Measurements from ENCODE around the gene FRMD4B. TPM values are rescaled to one million over a fixed set of nuclear protein-coding genes. Genes with fewer than 3 reads are reported as not detected.
"Not testable (repeated sequence)": the region's sequence is repeated elsewhere in the genome, so short reads cannot be mapped to it uniquely, and the experiment has no call there.

The FRMD4B gene
- total RNA-seq, 4 donors from 2014 or later, result 58.0 to 71.9 (median 63.4) TPM

DNA sequence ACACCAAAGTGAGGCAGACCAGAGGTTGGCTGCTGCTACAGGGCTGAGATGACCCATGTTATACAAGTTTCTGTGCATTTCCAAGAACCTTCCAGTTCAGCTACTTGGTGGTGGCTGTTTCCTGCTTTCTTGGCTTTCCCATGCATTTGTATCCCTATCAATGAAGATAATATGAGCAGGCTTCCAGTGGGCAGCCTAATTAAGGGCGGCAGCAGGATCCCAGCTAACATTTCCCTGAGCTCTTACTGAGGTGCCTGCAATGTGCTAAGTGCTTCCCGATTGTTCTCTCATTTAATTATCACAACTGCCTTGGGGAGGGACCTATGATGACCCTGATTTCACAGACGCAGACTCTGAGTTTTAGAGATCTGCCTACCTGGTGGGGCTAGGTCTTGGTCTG, 95.5 kb downstream of the FRMD4B start:
- intact Hi-C loops (cut with DNase I; ENCODE audit: low total_unique reads), result no loop called here
- no peak overlapping the region for H3K4me3 ChIP-seq (ENCODE audit: low read depth, poor library complexity, severe bottlenecking)
- DNase-seq (ENCODE audit: low spot score in 2 of 2), result no peak
- WGBS, 2 donors, result 92 to 95% methylated on average over 3 of the region's 3 CpGs
- TF ChIP-seq POLR2A (IDR thresholded peaks at IDR 0.05), result no peak
- TF ChIP-seq, protein P1, sequence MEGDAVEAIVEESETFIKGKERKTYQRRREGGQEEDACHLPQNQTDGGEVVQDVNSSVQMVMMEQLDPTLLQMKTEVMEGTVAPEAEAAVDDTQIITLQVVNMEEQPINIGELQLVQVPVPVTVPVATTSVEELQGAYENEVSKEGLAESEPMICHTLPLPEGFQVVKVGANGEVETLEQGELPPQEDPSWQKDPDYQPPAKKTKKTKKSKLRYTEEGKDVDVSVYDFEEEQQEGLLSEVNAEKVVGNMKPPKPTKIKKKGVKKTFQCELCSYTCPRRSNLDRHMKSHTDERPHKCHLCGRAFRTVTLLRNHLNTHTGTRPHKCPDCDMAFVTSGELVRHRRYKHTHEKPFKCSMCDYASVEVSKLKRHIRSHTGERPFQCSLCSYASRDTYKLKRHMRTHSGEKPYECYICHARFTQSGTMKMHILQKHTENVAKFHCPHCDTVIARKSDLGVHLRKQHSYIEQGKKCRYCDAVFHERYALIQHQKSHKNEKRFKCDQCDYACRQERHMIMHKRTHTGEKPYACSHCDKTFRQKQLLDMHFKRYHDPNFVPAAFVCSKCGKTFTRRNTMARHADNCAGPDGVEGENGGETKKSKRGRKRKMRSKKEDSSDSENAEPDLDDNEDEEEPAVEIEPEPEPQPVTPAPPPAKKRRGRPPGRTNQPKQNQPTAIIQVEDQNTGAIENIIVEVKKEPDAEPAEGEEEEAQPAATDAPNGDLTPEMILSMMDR (IDR thresholded peaks at IDR 0.05), result no peak

DNA sequence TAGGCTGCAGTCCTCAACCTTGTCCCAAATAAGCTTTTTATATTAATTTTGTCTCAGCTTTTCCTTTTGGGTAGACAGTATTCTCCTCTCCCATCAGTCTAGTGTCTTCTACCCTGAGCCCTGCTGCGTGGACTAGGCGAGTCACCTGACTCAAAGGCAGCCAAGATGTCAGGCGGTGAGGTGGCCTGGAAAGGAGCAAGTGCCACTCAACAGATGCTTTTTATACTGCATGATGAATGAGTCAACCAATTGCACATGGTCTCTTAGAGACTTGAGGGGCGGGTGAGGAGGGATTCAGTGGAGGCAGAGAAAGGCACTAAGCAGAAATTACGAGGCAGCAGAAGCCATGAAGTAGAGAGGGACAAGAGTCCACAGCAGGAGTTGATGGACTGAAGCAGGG, 95.9 kb downstream of the FRMD4B start:
- no peak overlapping the region for H3K4me3 ChIP-seq (ENCODE audit: low read depth, poor library complexity, severe bottlenecking)
- no peak for DNase-seq (ENCODE audit: low spot score in 2 of 2)
- 94 to 95% methylated on average over 5 of the region's 5 CpGs for WGBS, 2 donors
- TF ChIP-seq, protein P1 (IDR thresholded peaks at IDR 0.05), result no peak
- no peak for TF ChIP-seq POLR2A (IDR thresholded peaks at IDR 0.05)
- intact Hi-C loops (cut with DNase I; ENCODE audit: low total_unique reads), result no loop called here

DNA sequence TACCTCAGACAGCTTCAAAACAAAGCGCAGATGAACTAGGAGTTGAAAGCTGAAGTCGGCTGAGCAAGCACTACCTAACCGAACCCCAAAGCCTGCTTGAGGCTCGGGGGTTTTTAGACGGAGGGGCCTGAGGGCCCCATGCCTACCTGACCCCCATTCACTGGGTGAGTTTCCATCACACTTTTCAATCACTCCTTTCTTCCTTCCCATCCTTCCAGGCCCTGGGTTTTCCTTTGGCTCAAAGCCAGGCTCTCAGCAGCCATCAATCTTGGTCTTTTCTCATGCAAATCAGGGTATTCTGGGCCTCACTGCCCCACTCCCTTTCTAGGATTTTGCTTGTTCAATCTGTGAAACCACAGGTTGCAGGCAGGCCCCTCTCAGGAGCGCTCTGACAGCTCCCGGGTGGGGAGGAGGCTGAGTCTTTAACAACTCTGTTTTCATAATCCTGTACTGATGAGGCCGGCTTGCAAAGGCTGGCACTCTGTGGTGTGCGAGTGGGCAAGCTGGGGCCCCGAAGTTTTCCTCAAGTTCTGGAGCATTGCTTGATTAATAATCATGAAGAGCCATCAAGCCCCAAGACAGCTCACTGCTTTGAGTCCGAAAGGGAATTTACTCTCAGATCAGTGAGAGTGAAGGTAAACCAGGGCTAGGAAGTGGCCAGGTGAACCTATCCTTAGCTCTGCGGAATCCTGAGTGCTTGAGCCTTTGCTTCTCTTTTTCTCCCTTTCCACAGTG, 97.6 kb downstream of the FRMD4B start:
- intact Hi-C loops (cut with DNase I; ENCODE audit: low total_unique reads), result no loop called here

DNA sequence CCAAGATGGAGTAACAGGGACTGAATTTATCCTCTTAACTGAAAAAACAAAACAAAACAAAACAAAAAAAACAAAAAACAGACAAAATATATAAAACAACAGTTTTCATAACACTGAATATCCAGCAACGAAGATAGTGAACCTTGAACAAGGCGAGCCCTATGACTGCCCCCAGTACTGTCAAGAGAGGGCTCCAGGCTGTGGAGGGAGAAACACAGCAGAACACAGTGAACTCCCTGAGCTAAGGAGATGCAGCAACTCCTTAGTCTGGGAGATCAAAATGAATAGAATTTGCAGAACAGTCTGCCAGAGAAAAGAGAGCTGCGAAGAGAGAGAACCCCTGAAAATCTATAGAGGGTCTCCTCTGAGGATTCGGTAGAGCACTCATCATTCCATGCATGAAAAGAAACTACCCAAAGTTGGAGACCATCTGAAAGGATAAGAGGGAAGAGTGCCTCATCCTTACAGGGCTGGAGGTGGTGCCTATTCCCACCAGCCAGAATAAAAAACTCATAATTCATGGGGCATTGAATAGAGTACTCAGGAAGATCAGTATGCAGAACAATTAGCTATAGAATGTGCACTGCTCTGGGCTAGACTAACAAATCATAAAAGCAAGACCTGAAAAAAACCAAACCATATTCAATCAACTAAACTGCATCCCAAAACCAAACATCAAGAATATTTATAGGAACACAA, 101.8 kb downstream of the FRMD4B start:
- no peak overlapping the region for H3K4me3 ChIP-seq (ENCODE audit: low read depth, poor library complexity, severe bottlenecking)
- DNase-seq (ENCODE audit: low spot score in 2 of 2), result no peak
- intact Hi-C loops (cut with DNase I; ENCODE audit: low total_unique reads), result no loop called here
- WGBS, 2 donors, result 90 to 94% methylated on average over 4 of the region's 4 CpGs
- no peak for TF ChIP-seq POLR2A (IDR thresholded peaks at IDR 0.05)
- TF ChIP-seq, protein P1 (IDR thresholded peaks at IDR 0.05), result no peak

More for the DNA sequence above, 97.6 kb downstream of the FRMD4B start:
- H3K4me3 ChIP-seq (ENCODE audit: low read depth, poor library complexity, severe bottlenecking), result no peak overlapping the region
- WGBS, 2 donors, result 68 to 79% methylated on average over 12 of the region's 12 CpGs
- TF ChIP-seq POLR2A (IDR thresholded peaks at IDR 0.05), result no peak
- TF ChIP-seq, protein P1 (IDR thresholded peaks at IDR 0.05), result no peak
- no peak for DNase-seq (ENCODE audit: low spot score in 2 of 2)

DNA sequence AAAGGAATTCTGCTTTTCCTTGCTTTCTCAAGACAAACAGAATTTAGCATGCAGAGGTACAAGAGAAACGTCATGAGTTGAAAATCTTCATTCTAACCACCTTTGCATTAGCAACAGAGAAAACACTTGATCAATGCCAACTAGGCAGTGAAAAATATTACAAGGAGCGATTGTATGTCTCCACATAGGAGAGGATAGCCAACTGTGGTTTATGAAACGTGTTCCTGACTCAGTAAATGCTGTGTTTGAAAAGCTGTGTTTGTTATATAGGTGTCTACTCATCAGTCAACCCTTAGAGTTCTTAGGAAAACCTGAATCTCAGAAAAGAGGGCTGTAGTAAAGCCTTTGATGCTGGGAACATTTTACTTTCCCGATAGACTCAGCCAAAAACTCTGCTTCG, 102.4 kb downstream of the FRMD4B start:
- no peak for TF ChIP-seq POLR2A (IDR thresholded peaks at IDR 0.05)
- intact Hi-C loops (cut with DNase I; ENCODE audit: low total_unique reads), result no loop called here
- H3K4me3 ChIP-seq (ENCODE audit: low read depth, poor library complexity, severe bottlenecking), result no peak overlapping the region
- WGBS, 2 donors, result 76 to 80% methylated on average over 5 of the region's 5 CpGs
- DNase-seq (ENCODE audit: low spot score in 2 of 2), result no peak

DNA sequence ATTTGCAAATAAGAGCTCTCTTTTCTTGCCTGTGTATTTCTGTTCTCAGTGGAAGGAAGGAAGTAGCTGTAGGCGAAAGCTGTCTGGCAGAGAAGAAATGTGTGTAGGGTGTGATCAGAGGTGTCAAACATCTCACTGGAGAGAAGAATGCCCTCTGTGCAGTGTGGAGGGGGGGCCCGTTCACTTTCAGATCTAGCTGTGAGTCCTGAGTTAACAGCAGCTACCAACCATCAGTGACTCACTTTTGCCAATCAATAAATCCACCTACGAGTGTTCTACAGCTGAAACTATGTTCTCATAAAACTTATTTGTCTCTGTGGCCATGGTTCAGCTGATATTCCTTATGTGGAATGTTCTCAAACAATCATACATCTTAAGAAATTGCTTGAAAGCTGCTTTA, 103.7 kb downstream of the FRMD4B start:
- no peak for DNase-seq (ENCODE audit: low spot score in 2 of 2)
- 50 to 59% methylated on average over 3 of the region's 3 CpGs for WGBS, 2 donors
- TF ChIP-seq, protein P1 (IDR thresholded peaks at IDR 0.05), result no peak
- no peak for TF ChIP-seq POLR2A (IDR thresholded peaks at IDR 0.05)
- no peak overlapping the region for H3K4me3 ChIP-seq (ENCODE audit: low read depth, poor library complexity, severe bottlenecking)
- intact Hi-C loops (cut with DNase I; ENCODE audit: low total_unique reads), result no loop called here

DNA sequence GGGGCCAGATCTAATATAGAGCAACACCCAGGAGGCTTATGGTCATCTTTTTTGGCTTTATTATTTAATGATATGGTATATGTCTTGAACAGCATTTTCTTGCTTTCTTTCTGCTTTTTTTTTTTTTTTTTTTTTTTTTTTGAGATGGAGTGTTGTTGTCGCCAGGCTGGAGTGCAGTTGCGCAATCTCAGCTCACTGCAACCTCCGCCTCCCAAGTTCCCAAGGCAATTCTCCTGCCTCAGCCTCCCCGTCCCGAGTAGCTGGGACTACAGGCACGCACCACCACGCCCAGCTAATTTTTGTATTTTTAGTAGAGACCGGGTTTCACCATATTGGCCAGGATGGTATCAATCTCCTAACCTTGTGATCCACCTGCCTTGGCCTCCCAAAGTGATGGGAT, 108.5 kb downstream of the FRMD4B start:
- 93 to 95% methylated on average over 8 of the region's 8 CpGs for WGBS, 2 donors
- H3K4me3 ChIP-seq (ENCODE audit: low read depth, poor library complexity, severe bottlenecking); DNase-seq (ENCODE audit: low spot score in 2 of 2); intact Hi-C loops (cut with DNase I; ENCODE audit: low total_unique reads): not testable (repeated sequence)

Data from lower leg skin (tissue), 4 donors.